Stimulated activated naive B cell treated with anti-CD40 and anti-IgM and Interleukin-4, amounts not matched to agents 10 μg/mL and 1 μg/mL and 100 μg/mL, for 72 hours (primary cell): ENCODE data around the gene CTU1.
A peak's percentile ranks its signal among the peaks of the same experiment; 100 is the strongest.

Source experiments
- ATAC-seq, 2 donors: fragments of 150-1000 bp; cut with Tn5 transposase; replicated peaks; 2 replicates each; pipeline ENCODE4 v1.10.0; 2021; ENCODE audit warnings: moderate library complexity in 1 of 2
- DNase-seq: peaks from one replicate; pipeline ENCODE4 v3.0.0; 2021
- H3K27ac Mint-ChIP-seq: one replicate; pipeline ENCODE4 v1.8.0; 2022; ENCODE audit warnings: mild to moderate bottlenecking, mixed read lengths
- H3K27me3 Mint-ChIP-seq, 2 donors: one replicate each; pipeline ENCODE4 v1.8.0; 2022; ENCODE audit warnings: mixed read lengths in 2 of 2
- H3K36me3 Mint-ChIP-seq, 2 donors: one replicate each; pipeline ENCODE4 v1.8.0; 2022; ENCODE audit warnings: mixed read lengths in 2 of 2, mild to moderate bottlenecking in 1 of 2
- H3K4me1 Mint-ChIP-seq, 2 donors: one replicate each; pipeline ENCODE4 v1.8.0; 2022; ENCODE audit warnings: mixed read lengths in 2 of 2, mild to moderate bottlenecking in 1 of 2
- H3K4me3 Mint-ChIP-seq, 2 donors: one replicate each; pipeline ENCODE4 v1.8.0; 2022; ENCODE audit warnings: mild to moderate bottlenecking in 2 of 2, mixed read lengths in 2 of 2, moderate library complexity in 1 of 2
- H3K9me3 Mint-ChIP-seq, 2 donors: one replicate each; pipeline ENCODE4 v1.8.0; 2022; ENCODE audit warnings: mixed read lengths in 2 of 2, mild to moderate bottlenecking in 1 of 2

The CTU1 gene

GRCh38 chr19:51124729-51125128 lies 16.5 kb upstream of the CTU1 start, which contains the start of gene SIGLEC9:
SIGLEC9 (plus strand) TSS chr19:51124906; CDS start chr19:51124975, 69 bp downstream.
- ATAC-seq (no peak), DNase-seq (no peak)
- peaks cover 25 to 26% of the 10 kb centered on the region in 2 donors for H3K27me3 Mint-ChIP-seq
- H3K4me1 Mint-ChIP-seq = peaks cover 18 to 51% of the 10 kb centered on the region in 2 donors
- no peak within 1 kb of the TSS for H3K4me3 Mint-ChIP-seq
- peaks cover 0 to under 1% of the 10 kb centered on the region in 2 donors for H3K36me3 Mint-ChIP-seq
- H3K27ac Mint-ChIP-seq = no peak within 1 kb of the TSS
- H3K9me3 Mint-ChIP-seq = peaks cover 0 to 2% of the 10 kb centered on the region in 2 donors

GRCh38 chr19:51124216-51124615 lies 16.0 kb upstream of the CTU1 start:
- ATAC-seq = no peak
- Mint-ChIP-seq H3K4me1 (peaks cover 18 to 48% of the 10 kb centered on the region in 2 donors), H3K27me3 (peaks cover 23 to 24% of the 10 kb centered on the region in 2 donors), H3K36me3 (no peaks in the 10 kb centered on the region), H3K4me3 (no peak overlapping the region), H3K9me3 (peaks cover 0 to 2% of the 10 kb centered on the region in 2 donors), H3K27ac (no peak overlapping the region)
- DNase-seq = no peak

- DNase-seq (no peak), ATAC-seq (no peak)
- Mint-ChIP-seq H3K4me1 (peaks cover 18 to 46% of the 10 kb centered on the region in 2 donors), H3K9me3 (peaks cover 0 to 2% of the 10 kb centered on the region in 2 donors), H3K27me3 (peaks cover 22 to 24% of the 10 kb centered on the region in 2 donors), H3K4me3 (no peak overlapping the region), H3K36me3 (no peaks in the 10 kb centered on the region), H3K27ac (no peak overlapping the region)
These were observed 15.6 kb upstream of the CTU1 start for GRCh38 chr19:51123802-51124201.

GRCh38 chr19:51123381-51123800 lies 15.2 kb upstream of the CTU1 start:
- peak in 1 of 2 donors; percentile 38 for ATAC-seq
- Mint-ChIP-seq H3K9me3 (peaks cover 0 to 2% of the 10 kb centered on the region in 2 donors), H3K27me3 (peaks cover 19 to 24% of the 10 kb centered on the region in 2 donors), H3K4me1 (peaks cover 16 to 42% of the 10 kb centered on the region in 2 donors), H3K27ac (no peak overlapping the region), H3K36me3 (no peaks in the 10 kb centered on the region), H3K4me3 (peak overlapping the region in 1 of 2 donors; percentile 27)
- no peak for DNase-seq

- peaks cover 12 to 31% of the 10 kb centered on the region in 2 donors for H3K4me1 Mint-ChIP-seq
These were observed 14.1 kb upstream of the CTU1 start for GRCh38 chr19:51122112-51122981.

GRCh38 chr19:51121257-51121656 lies 13.0 kb upstream of the CTU1 start:
- peaks cover 11 to 27% of the 10 kb centered on the region in 2 donors for H3K4me1 Mint-ChIP-seq
- H3K27ac Mint-ChIP-seq = peak overlapping the region; percentile 7
- H3K27me3 Mint-ChIP-seq = peaks cover 19 to 26% of the 10 kb centered on the region in 2 donors
- no peak overlapping the region for H3K4me3 Mint-ChIP-seq
- H3K36me3 Mint-ChIP-seq = no peaks in the 10 kb centered on the region
- H3K9me3 Mint-ChIP-seq = peaks cover 0 to 2% of the 10 kb centered on the region in 2 donors
- no peak for DNase-seq
- ATAC-seq = no peak

More at GRCh38 chr19:51122112-51122981, 14.1 kb upstream of the CTU1 start:
- Mint-ChIP-seq H3K36me3 (no peaks in the 10 kb centered on the region), H3K4me3 (no peak overlapping the region), H3K27me3 (peaks cover 19 to 23% of the 10 kb centered on the region in 2 donors), H3K9me3 (peaks cover 0 to 2% of the 10 kb centered on the region in 2 donors), H3K27ac (no peak overlapping the region)
- no peak for ATAC-seq
- DNase-seq = no peak

GRCh38 chr19:51120160-51120559 lies 12.0 kb upstream of the CTU1 start:
- no peak for ATAC-seq
- no peak overlapping the region for H3K4me3 Mint-ChIP-seq
- peaks cover 0 to 2% of the 10 kb centered on the region in 2 donors for H3K9me3 Mint-ChIP-seq
- no peak overlapping the region for H3K27ac Mint-ChIP-seq
- peaks cover 19 to 35% of the 10 kb centered on the region in 2 donors for H3K27me3 Mint-ChIP-seq
- no peaks in the 10 kb centered on the region for H3K36me3 Mint-ChIP-seq
- DNase-seq = no peak
- peaks cover 11 to 27% of the 10 kb centered on the region in 2 donors for H3K4me1 Mint-ChIP-seq

GRCh38 chr19:51119611-51120010 lies 11.4 kb upstream of the CTU1 start:
- no peak for DNase-seq
- peaks cover 0 to 2% of the 10 kb centered on the region in 2 donors for H3K9me3 Mint-ChIP-seq
- H3K27me3 Mint-ChIP-seq = peaks cover 19 to 40% of the 10 kb centered on the region in 2 donors
- no peak for ATAC-seq
- no peak overlapping the region for H3K27ac Mint-ChIP-seq
- peaks cover 11 to 27% of the 10 kb centered on the region in 2 donors for H3K4me1 Mint-ChIP-seq
- no peak overlapping the region for H3K4me3 Mint-ChIP-seq
- H3K36me3 Mint-ChIP-seq = no peaks in the 10 kb centered on the region

- DNase-seq (no peak), ATAC-seq (no peak)
- H3K36me3 Mint-ChIP-seq = no peaks in the 10 kb centered on the region
- H3K9me3 Mint-ChIP-seq = peaks cover 0 to 2% of the 10 kb centered on the region in 2 donors
- peaks cover 10 to 23% of the 10 kb centered on the region in 2 donors for H3K4me1 Mint-ChIP-seq
- H3K27me3 Mint-ChIP-seq = peaks cover 16 to 36% of the 10 kb centered on the region in 2 donors
- no peak overlapping the region for H3K27ac Mint-ChIP-seq
- H3K4me3 Mint-ChIP-seq = no peak overlapping the region
These were observed 10.9 kb upstream of the CTU1 start for GRCh38 chr19:51119101-51119500.

- no peak overlapping the region for H3K27ac Mint-ChIP-seq
- H3K9me3 Mint-ChIP-seq = peaks cover 0 to 2% of the 10 kb centered on the region in 2 donors
- no peaks in the 10 kb centered on the region for H3K4me1 Mint-ChIP-seq
- DNase-seq = no peak
- H3K4me3 Mint-ChIP-seq = no peak overlapping the region
- H3K27me3 Mint-ChIP-seq = peaks cover 9 to 30% of the 10 kb centered on the region in 2 donors
- no peaks in the 10 kb centered on the region for H3K36me3 Mint-ChIP-seq
- no peak for ATAC-seq
These were observed 8.6 kb upstream of the CTU1 start for GRCh38 chr19:51116736-51117286.

GRCh38 chr19:51114087-51114729 lies 6.0 kb upstream of the CTU1 start:
- Mint-ChIP-seq H3K4me1 (no peaks in the 10 kb centered on the region), H3K27ac (no peak overlapping the region), H3K36me3 (no peaks in the 10 kb centered on the region), H3K4me3 (no peak overlapping the region), H3K9me3 (no peaks in the 10 kb centered on the region), H3K27me3 (peaks cover 0 to 20% of the 10 kb centered on the region in 2 donors)
- ATAC-seq = peak in 1 of 2 donors; percentile 39
- no peak for DNase-seq

GRCh38 chr19:51111606-51112005 lies 3.4 kb upstream of the CTU1 start:
- H3K36me3 Mint-ChIP-seq = peaks cover 2 to 5% of the 10 kb centered on the region in 2 donors

GRCh38 chr19:51110666-51110971 lies 2.4 kb upstream of the CTU1 start:
- Mint-ChIP-seq H3K27ac (no peak overlapping the region), H3K4me1 (peaks cover 14 to 24% of the 10 kb centered on the region in 2 donors), H3K27me3 (peaks cover 0 to 9% of the 10 kb centered on the region in 2 donors), H3K4me3 (no peak overlapping the region), H3K36me3 (peaks cover 8 to 9% of the 10 kb centered on the region in 2 donors), H3K9me3 (no peaks in the 10 kb centered on the region)
- no peak for ATAC-seq
- no peak for DNase-seq

More at GRCh38 chr19:51111606-51112005, 3.4 kb upstream of the CTU1 start:
- ATAC-seq = no peak
- H3K27me3 Mint-ChIP-seq = peaks cover 0 to 15% of the 10 kb centered on the region in 2 donors
- peaks cover 12 to 17% of the 10 kb centered on the region in 2 donors for H3K4me1 Mint-ChIP-seq
- no peak overlapping the region for H3K4me3 Mint-ChIP-seq
- no peak for DNase-seq
- no peaks in the 10 kb centered on the region for H3K9me3 Mint-ChIP-seq
- H3K27ac Mint-ChIP-seq = no peak overlapping the region

GRCh38 chr19:51108805-51109146 lies 567 bp upstream of the CTU1 start:
- Mint-ChIP-seq H3K27ac (peak overlapping the region; percentile 97), H3K27me3 (no peaks in the 10 kb centered on the region), H3K4me3 (peak overlapping the region; percentile 91 to 97), H3K9me3 (no peaks in the 10 kb centered on the region), H3K4me1 (peaks cover 21 to 38% of the 10 kb centered on the region in 2 donors), H3K36me3 (peaks cover 20 to 23% of the 10 kb centered on the region in 2 donors)
- ATAC-seq = peak; percentile 38 to 43
- no peak for DNase-seq
